A673 (cell line): ENCODE measurements around the gene STUM.

Experiments
- CTCF ChIP-seq: fragments of 300-800, 200-600 bp; sonication (generic); conservative IDR thresholded peaks from 2 replicates; pipeline ENCODE4 v1.5.1; 2017; ENCODE audit warnings: low read depth, mild to moderate bottlenecking, antibody characterized with exemption, low read length, moderate library complexity, mixed read lengths
- EZH2 ChIP-seq: fragments of 200-600 bp; sonication (generic); IDR thresholded peaks from 2 replicates; pipeline ENCODE4 v1.6.1; 2017; ENCODE audit warnings: borderline replicate concordance, low read depth, mild to moderate bottlenecking, mixed read lengths, antibody characterized with exemption, low read length; ENCODE audit not compliant: poor library complexity, severe bottlenecking

- no peak for TF ChIP-seq CTCF
- no peak for TF ChIP-seq EZH2
Measured at GRCh38 chr1:226529891-226530290, 18.7 kb upstream of the STUM start.
